Epithelial cell of esophagus (primary cell): ENCODE data around the gene KHDC1.
"Not testable (repeated sequence)": the region's sequence is repeated elsewhere in the genome, so short reads cannot be mapped to it uniquely, and the experiment has no call there.

Source experiments
- DNase-seq: peaks from one replicate; pipeline ENCODE4 v3.0.0; 2010; ENCODE audit warnings: low read depth
- H3K4me3 ChIP-seq: 2 replicates; pipeline ENCODE4 v1.5.1; 2011; ENCODE audit warnings: mild to moderate bottlenecking, low read length, control low read depth
- CTCF ChIP-seq: IDR thresholded peaks from 2 replicates; pipeline ENCODE4 v1.5.1; 2011; ENCODE audit warnings: low read depth, mild to moderate bottlenecking, low read length, control low read depth, inconsistent platforms; ENCODE audit not compliant: insufficient read depth; ENCODE audit errors: missing control alignments

The KHDC1 gene

GRCh38 chr6:73242001-73242400 is 21.0 kb downstream of the KHDC1 start:
- no peak overlapping the region for H3K4me3 ChIP-seq
- peak; percentile 44 for DNase-seq
- no peak for TF ChIP-seq CTCF

GRCh38 chr6:73240730-73241129 is 22.3 kb downstream of the KHDC1 start:
- no peak for DNase-seq
- no peak overlapping the region for H3K4me3 ChIP-seq
- no peak for TF ChIP-seq CTCF

DNA sequence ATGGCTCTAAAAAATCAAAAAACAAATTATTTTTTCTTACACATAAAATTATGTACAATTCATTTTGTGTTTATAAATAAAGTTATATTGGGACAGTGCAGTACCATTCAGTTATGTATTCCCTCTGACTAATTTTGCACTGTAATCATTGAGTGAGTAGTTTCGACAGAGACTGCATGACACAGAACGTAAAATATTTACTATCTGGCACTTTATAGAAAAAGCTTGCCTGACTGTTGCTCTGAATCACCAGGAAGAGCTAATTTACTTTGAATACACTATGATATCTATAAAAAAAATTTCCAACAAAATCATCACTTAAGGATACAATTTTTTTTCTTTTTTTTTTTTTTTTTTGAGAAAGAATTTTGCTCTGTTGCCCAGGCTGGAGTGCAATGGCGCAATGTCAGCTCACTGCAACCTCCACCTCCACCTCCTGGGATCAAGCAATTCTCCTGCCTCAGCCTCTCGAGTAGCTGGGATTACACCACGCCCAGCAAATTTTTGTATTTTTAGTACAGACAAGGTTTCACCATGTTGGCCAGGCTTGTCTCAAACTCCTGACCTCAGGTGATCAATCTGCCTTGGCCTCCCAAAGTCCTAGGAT is 26.7 kb downstream of the KHDC1 start:
- TF ChIP-seq CTCF = no peak
- peak; percentile 93 for DNase-seq
- no peak overlapping the region for H3K4me3 ChIP-seq

GRCh38 chr6:73234733-73235132 is 28.3 kb downstream of the KHDC1 start:
- no peak overlapping the region for H3K4me3 ChIP-seq
- TF ChIP-seq CTCF = no peak
- DNase-seq = peak; percentile 92

GRCh38 chr6:73233971-73234370 is 29.0 kb downstream of the KHDC1 start:
- not testable (repeated sequence) for H3K4me3 ChIP-seq, DNase-seq

DNA sequence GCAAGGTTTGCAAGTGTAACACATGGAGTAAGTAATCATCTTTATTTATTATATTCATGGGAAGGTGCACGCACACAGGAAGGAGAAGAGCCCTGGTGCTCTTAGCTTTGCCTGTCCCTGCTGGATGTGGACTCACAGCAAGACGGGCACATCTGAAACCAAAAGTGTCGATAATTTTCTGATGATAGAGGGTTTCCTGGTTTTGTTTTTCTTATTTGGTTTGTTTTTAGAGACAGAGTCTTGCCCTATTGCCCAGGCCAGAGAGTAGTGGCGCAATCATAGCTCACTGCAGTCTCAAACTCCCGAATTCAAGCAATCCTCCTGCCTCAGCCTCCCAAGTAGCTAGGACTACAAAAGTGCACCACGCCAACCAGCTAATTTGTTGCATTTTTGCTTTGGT is 29.9 kb downstream of the KHDC1 start:
- no peak for DNase-seq
- no peak overlapping the region for H3K4me3 ChIP-seq
- no peak for TF ChIP-seq CTCF

DNA sequence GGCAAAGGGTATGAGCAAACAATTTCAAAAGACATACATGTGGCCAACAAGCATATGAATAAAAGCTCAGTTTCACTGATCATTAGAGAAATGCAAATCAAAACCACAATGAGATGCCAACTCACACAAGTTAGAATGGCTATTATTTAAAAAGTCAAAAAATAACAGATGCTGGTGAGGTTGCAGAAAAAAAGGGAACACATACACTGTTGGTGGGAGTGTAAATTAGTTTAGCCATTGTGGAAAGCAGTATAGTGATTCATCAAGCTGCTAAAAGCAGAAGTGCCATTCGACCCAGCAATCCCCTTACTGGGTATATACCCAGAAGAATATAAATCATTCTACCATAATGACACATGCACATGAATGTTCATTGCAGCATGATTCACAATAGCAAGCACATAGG is 31.0 kb downstream of the KHDC1 start:
- TF ChIP-seq CTCF = no peak
- H3K4me3 ChIP-seq = no peak overlapping the region
- DNase-seq = peak; percentile 41

GRCh38 chr6:73227606-73228255 is 35.3 kb downstream of the KHDC1 start:
- DNase-seq = peak; percentile 19
- no peak overlapping the region for H3K4me3 ChIP-seq
- no peak for TF ChIP-seq CTCF
